Liver (tissue), 9 donors: ENCODE data around the gene TTLL5. TPM values are rescaled to one million over a fixed set of nuclear protein-coding genes. Genes with fewer than 3 reads are reported as not detected.

Experiments used
- DNase-seq: peaks from one replicate; pipeline ENCODE4 v3.0.0-alpha.2; 2017; ENCODE audit warnings: low spot score
- H3K27ac ChIP-seq, 2 donors: one replicate each; pipeline ENCODE4 v1.7.0; 2013; ENCODE audit warnings: inconsistent platforms in 2 of 2, low read length in 2 of 2, control low read depth in 1 of 2, low read depth in 1 of 2, mild to moderate bottlenecking in 1 of 2
- H3K27me3 ChIP-seq, 4 donors: one replicate each; pipeline versions ENCODE4 v1.6.1 to v1.7.0; 2013; ENCODE audit warnings: low read length in 3 of 4, inconsistent platforms in 1 of 4, mild to moderate bottlenecking in 1 of 4, moderate library complexity in 1 of 4; ENCODE audit not compliant: control insufficient read depth in 4 of 4, insufficient read depth in 4 of 4
- H3K36me3 ChIP-seq, 4 donors: one replicate each; pipeline versions ENCODE4 v1.6.1 to v1.7.0; 2013; ENCODE audit warnings: low read length in 3 of 4, mild to moderate bottlenecking in 3 of 4, low read depth in 1 of 4, moderate library complexity in 1 of 4; ENCODE audit not compliant: control insufficient read depth in 4 of 4, insufficient read depth in 3 of 4
- H3K4me1 ChIP-seq, 4 donors: one replicate each; pipeline versions ENCODE4 v1.6.1 to v1.7.0; 2013; ENCODE audit warnings: low read length in 3 of 4, mild to moderate bottlenecking in 3 of 4, moderate library complexity in 1 of 4; ENCODE audit not compliant: control insufficient read depth in 4 of 4, insufficient read depth in 4 of 4
- H3K4me3 ChIP-seq, 3 donors: one replicate each; pipeline versions ENCODE4 v1.6.1 to v1.7.0; 2013; ENCODE audit warnings: low read length in 3 of 3, control low read depth in 1 of 3, low read depth in 1 of 3, mild to moderate bottlenecking in 1 of 3
- H3K9ac ChIP-seq, 2 donors: one replicate each; pipeline ENCODE4 v1.7.0; 2013; ENCODE audit warnings: low read length in 2 of 2, mild to moderate bottlenecking in 2 of 2, moderate library complexity in 2 of 2, control low read depth in 1 of 2, low read depth in 1 of 2
- H3K9me3 ChIP-seq, 4 donors: one replicate each; pipeline versions ENCODE4 v1.6.1 to v1.7.0; 2013; ENCODE audit warnings: low read length in 3 of 4; ENCODE audit not compliant: control insufficient read depth in 4 of 4
- ATF3 ChIP-seq: IDR thresholded peaks from 2 replicates; pipeline ENCODE4 v1.6.1; 2016; ENCODE audit warnings: antibody characterized with exemption
- CTCF ChIP-seq: fragments of 150-350 bp; IDR thresholded peaks from 2 replicates; pipeline ENCODE4 v1.5.1; 2017; ENCODE audit warnings: improper control_type of control experiment, low read depth, low read length; ENCODE audit not compliant: missing input control
- FOXA1 ChIP-seq: IDR thresholded peaks from 2 replicates; pipeline ENCODE4 v1.6.1; 2016; ENCODE audit warnings: antibody characterized with exemption
- FOXA2 ChIP-seq: IDR thresholded peaks from 2 replicates; pipeline ENCODE4 v1.6.1; 2016; ENCODE audit warnings: antibody characterized with exemption
- GABPA ChIP-seq, 2 donors: IDR thresholded peaks in 1 of 2; conservative IDR thresholded peaks in 1 of 2; 2 replicates each; pipeline ENCODE4 v1.6.1; 2016; ENCODE audit warnings: antibody characterized with exemption in 2 of 2, mild to moderate bottlenecking in 1 of 2, moderate library complexity in 1 of 2
- HNF4G ChIP-seq: IDR thresholded peaks from 2 replicates; pipeline ENCODE4 v1.6.1; 2016; ENCODE audit warnings: antibody characterized with exemption
- MAX ChIP-seq: IDR thresholded peaks from 2 replicates; pipeline ENCODE4 v1.6.1; 2016; ENCODE audit warnings: antibody characterized with exemption
- RAD21 ChIP-seq, 2 donors: IDR thresholded peaks; 2 replicates each; pipeline ENCODE4 v1.6.1; 2016; ENCODE audit warnings: antibody characterized with exemption in 2 of 2, mild to moderate bottlenecking in 2 of 2
- REST ChIP-seq: IDR thresholded peaks from 2 replicates; pipeline ENCODE4 v1.6.1; 2016; ENCODE audit warnings: antibody characterized with exemption, mild to moderate bottlenecking
- RXRA ChIP-seq, 2 donors: IDR thresholded peaks; 2 replicates each; pipeline ENCODE4 v1.6.1; 2017 to 2018; ENCODE audit warnings: antibody characterized with exemption in 2 of 2, mild to moderate bottlenecking in 1 of 2
- SP1 ChIP-seq: IDR thresholded peaks from 2 replicates; pipeline ENCODE4 v1.6.1; 2018; ENCODE audit warnings: antibody characterized with exemption, mild to moderate bottlenecking
- TAF1 ChIP-seq: conservative IDR thresholded peaks from 2 replicates; pipeline ENCODE4 v1.6.1; 2016; ENCODE audit warnings: antibody characterized with exemption, mild to moderate bottlenecking
- ZBTB33 ChIP-seq: IDR thresholded peaks from 2 replicates; pipeline ENCODE4 v1.6.1; 2016; ENCODE audit warnings: antibody characterized with exemption
- WGBS: extraction: QIAGEN DNeasy Blood & Tissue Kit; methylation state at CpG from one replicate; pipeline ENCODE4 v1.1.7; 2013; 5-methylcytosine and 5-hydroxymethylcytosine counted together
- polyA plus RNA-seq, 2 donors: library from polyadenylated mRNA; stranded (reverse) in 1 of 2; unstranded in 1 of 2; fragments of 200-250 nt in 1 of 2; fragments of >200 nt in 1 of 2; fragmentation: Nextera tagmentation in 1 of 2; extraction: Ambion mirVana in 1 of 2; gene quantifications; one replicate each; pipeline versions ENCODE4 v1.2.1 to v1.2.3, GENCODE V29; 2013 to 2015
- total RNA-seq, 2 donors: library from RNA; depleted of rRNA; stranded (reverse); fragments of >200 nt; gene quantifications; one replicate each; pipeline ENCODE4 v1.2.3, GENCODE V29; 2014
- donor health status: healthy.
- donor health status: healthy.
- donor health status: healthy.
- donor health status: healthy.
- donor health status: healthy.

TTLL5 gene
- total and polyA plus RNA-seq, 4 donors = 4.3 to 14.2 (median 9.8) TPM

GRCh38 chr14:75848167-75848913 is 187.3 kb downstream of the TTLL5 start:
- TF ChIP-seq SP1 (no peak), MAX (no peak), RXRA (IDR thresholded peaks at IDR 0.05) (no peak), FOXA2 (no peak), CTCF (no peak)
- Histone ChIP-seq H3K27ac (no peak overlapping the region), H3K9ac (no peak overlapping the region), H3K4me1 (no peaks in the 10 kb centered on the region), H3K4me3 (no peak overlapping the region), H3K36me3 (peaks cover 0 to 2% (median 0%) of the 10 kb centered on the region in 4 donors), H3K9me3 (no peaks in the 10 kb centered on the region), H3K27me3 (no peaks in the 10 kb centered on the region)
- WGBS = 97% methylated on average over 2 of the region's 2 CpGs
- DNase-seq = no peak

GRCh38 chr14:75849300-75849895 is 188.4 kb downstream of the TTLL5 start:
- H3K27me3 ChIP-seq = no peaks in the 10 kb centered on the region
- no peak overlapping the region for H3K27ac ChIP-seq
- DNase-seq = no peak
- WGBS = 96% methylated on average over 3 of the region's 3 CpGs
- peaks cover 0 to 2% (median 0%) of the 10 kb centered on the region in 4 donors for H3K36me3 ChIP-seq
- no peak overlapping the region for H3K4me3 ChIP-seq
- TF ChIP-seq TAF1 = no peak
- TF ChIP-seq HNF4G = no peak
- TF ChIP-seq RAD21 (IDR thresholded peaks at IDR 0.05) = no peak
- no peak for TF ChIP-seq ATF3
- TF ChIP-seq FOXA1 = no peak
- TF ChIP-seq MAX = no peak
- no peak for TF ChIP-seq RXRA (IDR thresholded peaks at IDR 0.05)
- no peak for TF ChIP-seq REST
- no peak for TF ChIP-seq GABPA (IDR thresholded peaks at IDR 0.05 in 1 of 2, conservative IDR thresholded peaks at IDR 0.05 in 1 of 2)
- TF ChIP-seq ZBTB33 = no peak
- no peak for TF ChIP-seq FOXA2
- no peak overlapping the region for H3K9ac ChIP-seq
- H3K9me3 ChIP-seq = no peaks in the 10 kb centered on the region
- no peaks in the 10 kb centered on the region for H3K4me1 ChIP-seq
